ENCODE results near the gene ST6GALNAC1. TPM values are rescaled to one million over a fixed set of nuclear protein-coding genes. Genes with fewer than 3 reads are reported as not detected.

Gene ST6GALNAC1
- total RNA-seq, 1 experiment from 2014 or later, result not detected

DNA sequence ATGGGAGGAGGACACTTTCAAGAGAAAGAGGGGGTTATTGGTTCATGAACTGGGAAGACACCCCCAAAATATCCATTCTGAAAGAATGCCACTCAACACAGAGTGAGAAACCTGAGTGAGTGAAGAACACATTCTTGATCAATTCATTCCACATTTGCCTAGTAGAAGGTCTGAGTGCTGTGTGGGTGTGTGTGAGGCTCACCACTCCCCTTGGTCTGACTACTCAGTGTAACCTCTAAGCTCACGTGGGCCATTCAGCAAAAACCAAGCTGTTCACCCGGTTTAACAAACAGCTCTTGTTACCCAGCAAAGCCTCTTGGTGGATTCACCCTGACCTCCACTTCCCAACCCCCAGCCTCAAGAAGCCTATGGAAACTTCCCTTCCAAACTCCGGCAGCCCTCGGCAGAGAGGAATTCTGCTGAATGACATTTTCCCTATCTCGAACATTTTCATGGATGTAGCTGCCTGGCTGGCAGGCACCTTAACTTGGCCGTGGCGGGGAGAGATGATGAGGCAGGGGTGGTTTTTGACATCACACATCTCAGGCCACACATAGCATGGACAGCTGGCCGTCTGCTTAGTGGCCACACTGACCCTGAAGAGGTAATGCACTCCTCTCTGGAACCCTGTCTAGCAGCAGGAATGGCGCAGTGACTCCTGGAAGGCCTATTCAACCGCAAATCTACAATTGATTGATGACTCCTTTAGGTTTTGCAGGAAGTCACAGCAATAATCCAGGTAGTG is 11.6 kb downstream of the ST6GALNAC1 start:
- no peak for ATAC-seq

More for the DNA sequence above, 11.6 kb downstream of the ST6GALNAC1 start:
- no peak overlapping the region for H3K27ac ChIP-seq (ENCODE audit: low read depth, low read length)
- H2AFZ ChIP-seq (ENCODE audit: low read depth, low read length, poor library complexity, severe bottlenecking), result no peak overlapping the region
- TF ChIP-seq, protein P1, sequence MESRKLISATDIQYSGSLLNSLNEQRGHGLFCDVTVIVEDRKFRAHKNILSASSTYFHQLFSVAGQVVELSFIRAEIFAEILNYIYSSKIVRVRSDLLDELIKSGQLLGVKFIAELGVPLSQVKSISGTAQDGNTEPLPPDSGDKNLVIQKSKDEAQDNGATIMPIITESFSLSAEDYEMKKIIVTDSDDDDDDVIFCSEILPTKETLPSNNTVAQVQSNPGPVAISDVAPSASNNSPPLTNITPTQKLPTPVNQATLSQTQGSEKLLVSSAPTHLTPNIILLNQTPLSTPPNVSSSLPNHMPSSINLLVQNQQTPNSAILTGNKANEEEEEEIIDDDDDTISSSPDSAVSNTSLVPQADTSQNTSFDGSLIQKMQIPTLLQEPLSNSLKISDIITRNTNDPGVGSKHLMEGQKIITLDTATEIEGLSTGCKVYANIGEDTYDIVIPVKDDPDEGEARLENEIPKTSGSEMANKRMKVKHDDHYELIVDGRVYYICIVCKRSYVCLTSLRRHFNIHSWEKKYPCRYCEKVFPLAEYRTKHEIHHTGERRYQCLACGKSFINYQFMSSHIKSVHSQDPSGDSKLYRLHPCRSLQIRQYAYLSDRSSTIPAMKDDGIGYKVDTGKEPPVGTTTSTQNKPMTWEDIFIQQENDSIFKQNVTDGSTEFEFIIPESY (IDR thresholded peaks at IDR 0.05; ENCODE audit: extremely low read depth, insufficient replicate concordance, low read length), result no peak
- TF ChIP-seq CBX3 (IDR thresholded peaks at IDR 0.05; ENCODE audit: low read depth) (no peak), FOSL1 (IDR thresholded peaks at IDR 0.05; ENCODE audit: low read depth) (no peak), ZFX (IDR thresholded peaks at IDR 0.05) (no peak), JUND (IDR thresholded peaks at IDR 0.05) (no peak), ELF1 (IDR thresholded peaks at IDR 0.05; ENCODE audit: borderline replicate concordance, low read depth) (no peak), SP1 (IDR thresholded peaks at IDR 0.05; ENCODE audit: low read depth) (no peak), EZH2phosphoT487 (IDR thresholded peaks at IDR 0.05; ENCODE audit: borderline replicate concordance) (no peak)
- TF ChIP-seq, protein P2, sequence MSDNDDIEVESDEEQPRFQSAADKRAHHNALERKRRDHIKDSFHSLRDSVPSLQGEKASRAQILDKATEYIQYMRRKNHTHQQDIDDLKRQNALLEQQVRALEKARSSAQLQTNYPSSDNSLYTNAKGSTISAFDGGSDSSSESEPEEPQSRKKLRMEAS (IDR thresholded peaks at IDR 0.05), result no peak
- TF ChIP-seq, protein P3, sequence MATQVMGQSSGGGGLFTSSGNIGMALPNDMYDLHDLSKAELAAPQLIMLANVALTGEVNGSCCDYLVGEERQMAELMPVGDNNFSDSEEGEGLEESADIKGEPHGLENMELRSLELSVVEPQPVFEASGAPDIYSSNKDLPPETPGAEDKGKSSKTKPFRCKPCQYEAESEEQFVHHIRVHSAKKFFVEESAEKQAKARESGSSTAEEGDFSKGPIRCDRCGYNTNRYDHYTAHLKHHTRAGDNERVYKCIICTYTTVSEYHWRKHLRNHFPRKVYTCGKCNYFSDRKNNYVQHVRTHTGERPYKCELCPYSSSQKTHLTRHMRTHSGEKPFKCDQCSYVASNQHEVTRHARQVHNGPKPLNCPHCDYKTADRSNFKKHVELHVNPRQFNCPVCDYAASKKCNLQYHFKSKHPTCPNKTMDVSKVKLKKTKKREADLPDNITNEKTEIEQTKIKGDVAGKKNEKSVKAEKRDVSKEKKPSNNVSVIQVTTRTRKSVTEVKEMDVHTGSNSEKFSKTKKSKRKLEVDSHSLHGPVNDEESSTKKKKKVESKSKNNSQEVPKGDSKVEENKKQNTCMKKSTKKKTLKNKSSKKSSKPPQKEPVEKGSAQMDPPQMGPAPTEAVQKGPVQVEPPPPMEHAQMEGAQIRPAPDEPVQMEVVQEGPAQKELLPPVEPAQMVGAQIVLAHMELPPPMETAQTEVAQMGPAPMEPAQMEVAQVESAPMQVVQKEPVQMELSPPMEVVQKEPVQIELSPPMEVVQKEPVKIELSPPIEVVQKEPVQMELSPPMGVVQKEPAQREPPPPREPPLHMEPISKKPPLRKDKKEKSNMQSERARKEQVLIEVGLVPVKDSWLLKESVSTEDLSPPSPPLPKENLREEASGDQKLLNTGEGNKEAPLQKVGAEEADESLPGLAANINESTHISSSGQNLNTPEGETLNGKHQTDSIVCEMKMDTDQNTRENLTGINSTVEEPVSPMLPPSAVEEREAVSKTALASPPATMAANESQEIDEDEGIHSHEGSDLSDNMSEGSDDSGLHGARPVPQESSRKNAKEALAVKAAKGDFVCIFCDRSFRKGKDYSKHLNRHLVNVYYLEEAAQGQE (IDR thresholded peaks at IDR 0.05; ENCODE audit: low read depth), result no peak
- no peaks in the 10 kb centered on the region for H3K9me2 ChIP-seq (ENCODE audit: insufficient read depth)
- BruUV-seq (replicated peaks), result no TSS peak
- H3K9me3 ChIP-seq (ENCODE audit: control insufficient read depth in 1 of 2, insufficient read depth in 1 of 2, low read depth in 1 of 2, low read length in 2 of 2), result no peaks in the 10 kb centered on the region
- H3K4me3 ChIP-seq (replicated peaks in 1 of 2; ENCODE audit: low read depth in 1 of 2, low read length in 2 of 2), result no peak overlapping the region
- H3K36me3 ChIP-seq (ENCODE audit: control insufficient read depth in 1 of 2, insufficient read depth in 2 of 2, low read length in 2 of 2), result no peaks in the 10 kb centered on the region
- CTCF ChIA-PET, result interaction anchor here (0.7 kb wide), 1 partner anchor 18 kb away, joined by 3 read pairs; no protein-coding TSS in a partner anchor
- H3K79me2 ChIP-seq (ENCODE audit: insufficient read depth, low read length), result no peaks in the 10 kb centered on the region
- intact Hi-C loops (cut with micrococcal nuclease), result no loop called here
- POLR2A ChIA-PET, result no interaction called here
- H3K27me3 ChIP-seq (ENCODE audit: insufficient read depth, low read length), result no peaks in the 10 kb centered on the region
- H3K4me1 ChIP-seq (ENCODE audit: control insufficient read depth in 1 of 2, insufficient read depth in 2 of 2, low read length in 2 of 2), result no peaks in the 10 kb centered on the region; a peak in 1 of 4 replicates
- no peak for DNase-seq (ENCODE audit: low read depth, low spot score)
- no peaks in the 10 kb centered on the region for H4K20me1 ChIP-seq (ENCODE audit: insufficient read depth)
- no peak overlapping the region for H3K9ac ChIP-seq (ENCODE audit: low read length)
- RAD21 ChIA-PET (ENCODE audit: low non-redundant PET in 1 of 2, low total read pairs in 2 of 2, uncharacterized antibody in 2 of 2, unreplicated experiment in 2 of 2), result interaction anchor here in 1 of 2 experiments (0.5 kb wide), 1 partner anchor 69 kb away, joined by 6 read pairs; no protein-coding TSS in a partner anchor
- no peak overlapping the region for H3K4me2 ChIP-seq (ENCODE audit: low read length)

Measured in HCT116 (cell line).